ENCODE measurements around the gene EXOC3.

- TF ChIP-seq, protein P1, sequence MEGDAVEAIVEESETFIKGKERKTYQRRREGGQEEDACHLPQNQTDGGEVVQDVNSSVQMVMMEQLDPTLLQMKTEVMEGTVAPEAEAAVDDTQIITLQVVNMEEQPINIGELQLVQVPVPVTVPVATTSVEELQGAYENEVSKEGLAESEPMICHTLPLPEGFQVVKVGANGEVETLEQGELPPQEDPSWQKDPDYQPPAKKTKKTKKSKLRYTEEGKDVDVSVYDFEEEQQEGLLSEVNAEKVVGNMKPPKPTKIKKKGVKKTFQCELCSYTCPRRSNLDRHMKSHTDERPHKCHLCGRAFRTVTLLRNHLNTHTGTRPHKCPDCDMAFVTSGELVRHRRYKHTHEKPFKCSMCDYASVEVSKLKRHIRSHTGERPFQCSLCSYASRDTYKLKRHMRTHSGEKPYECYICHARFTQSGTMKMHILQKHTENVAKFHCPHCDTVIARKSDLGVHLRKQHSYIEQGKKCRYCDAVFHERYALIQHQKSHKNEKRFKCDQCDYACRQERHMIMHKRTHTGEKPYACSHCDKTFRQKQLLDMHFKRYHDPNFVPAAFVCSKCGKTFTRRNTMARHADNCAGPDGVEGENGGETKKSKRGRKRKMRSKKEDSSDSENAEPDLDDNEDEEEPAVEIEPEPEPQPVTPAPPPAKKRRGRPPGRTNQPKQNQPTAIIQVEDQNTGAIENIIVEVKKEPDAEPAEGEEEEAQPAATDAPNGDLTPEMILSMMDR (IDR thresholded peaks at IDR 0.05): no peak
- no peak for TF ChIP-seq POLR2A (IDR thresholded peaks at IDR 0.05)
Measured at GRCh38 chr5:491119-491855, 48.3 kb downstream of the EXOC3 start.
